ENCODE measurements around the gene DOCK4. TPM values are rescaled to one million over a fixed set of nuclear protein-coding genes. Genes with fewer than 3 reads are reported as not detected.

Gene DOCK4
- total RNA-seq, 1 donor: 31.8 TPM

- Histone ChIP-seq H3K27ac (ENCODE audit: low read depth, low read length) (no peak overlapping the region), H3K79me2 (ENCODE audit: insufficient read depth, low read length) (peaks cover 63% of the 10 kb centered on the region), H3K27me3 (ENCODE audit: insufficient read depth, low read length) (no peaks in the 10 kb centered on the region), H3K4me3 (ENCODE audit: insufficient read depth, low read length) (no peak overlapping the region), H3K36me3 (ENCODE audit: insufficient read depth, low read length) (no peaks in the 10 kb centered on the region), H3K4me2 (ENCODE audit: insufficient read depth, low read length) (no peak overlapping the region), H3K9me3 (ENCODE audit: low read depth, low read length) (no peaks in the 10 kb centered on the region), H2AFZ (ENCODE audit: low read length) (no peak overlapping the region), H3K4me1 (ENCODE audit: insufficient read depth, low read length) (no peaks in the 10 kb centered on the region), H4K20me1 (ENCODE audit: insufficient read depth, low read length) (peaks cover 4% of the 10 kb centered on the region)
- TF ChIP-seq CTCF (IDR thresholded peaks at IDR 0.05; ENCODE audit: extremely low read depth, low read depth, low read length): no peak
- DNase-seq (ENCODE audit: insufficient read length, low spot score, missing footprints): no peak
These were observed 69.8 kb downstream of the DOCK4 start for GRCh38 chr7:112136271-112137008.

- TF ChIP-seq CTCF (IDR thresholded peaks at IDR 0.05; ENCODE audit: extremely low read depth, low read depth, low read length): no peak
- peaks cover 60% of the 10 kb centered on the region for H3K79me2 ChIP-seq (ENCODE audit: insufficient read depth, low read length)
- H2AFZ ChIP-seq (ENCODE audit: low read length): no peak overlapping the region
- no peak overlapping the region for H3K4me2 ChIP-seq (ENCODE audit: insufficient read depth, low read length)
- H3K27ac ChIP-seq (ENCODE audit: low read depth, low read length): no peak overlapping the region
- DNase-seq (ENCODE audit: insufficient read length, low spot score, missing footprints): no peak
- H3K36me3 ChIP-seq (ENCODE audit: insufficient read depth, low read length): no peaks in the 10 kb centered on the region
- no peaks in the 10 kb centered on the region for H3K27me3 ChIP-seq (ENCODE audit: insufficient read depth, low read length)
- no peaks in the 10 kb centered on the region for H3K9me3 ChIP-seq (ENCODE audit: low read depth, low read length)
- H4K20me1 ChIP-seq (ENCODE audit: insufficient read depth, low read length): peaks cover 4% of the 10 kb centered on the region
- H3K4me1 ChIP-seq (ENCODE audit: insufficient read depth, low read length): no peaks in the 10 kb centered on the region
- no peak overlapping the region for H3K4me3 ChIP-seq (ENCODE audit: insufficient read depth, low read length)
These were observed 70.4 kb downstream of the DOCK4 start for GRCh38 chr7:112135815-112136214.

- Histone ChIP-seq H3K4me1 (ENCODE audit: insufficient read depth, low read length) (no peaks in the 10 kb centered on the region), H3K27ac (ENCODE audit: low read depth, low read length) (no peak overlapping the region), H3K4me2 (ENCODE audit: insufficient read depth, low read length) (no peak overlapping the region), H4K20me1 (ENCODE audit: insufficient read depth, low read length) (peaks cover 4% of the 10 kb centered on the region), H3K9me3 (ENCODE audit: low read depth, low read length) (no peaks in the 10 kb centered on the region), H3K27me3 (ENCODE audit: insufficient read depth, low read length) (no peaks in the 10 kb centered on the region), H3K36me3 (ENCODE audit: insufficient read depth, low read length) (no peaks in the 10 kb centered on the region), H3K4me3 (ENCODE audit: insufficient read depth, low read length) (no peak overlapping the region), H3K79me2 (ENCODE audit: insufficient read depth, low read length) (peaks cover 55% of the 10 kb centered on the region), H2AFZ (ENCODE audit: low read length) (no peak overlapping the region)
- TF ChIP-seq CTCF (IDR thresholded peaks at IDR 0.05; ENCODE audit: extremely low read depth, low read depth, low read length): no peak
- DNase-seq (ENCODE audit: insufficient read length, low spot score, missing footprints): no peak
These were observed 72.2 kb downstream of the DOCK4 start for GRCh38 chr7:112134039-112134438.

- peaks cover 47% of the 10 kb centered on the region for H3K79me2 ChIP-seq (ENCODE audit: insufficient read depth, low read length)
- H3K4me3 ChIP-seq (ENCODE audit: insufficient read depth, low read length): no peak overlapping the region
- H3K36me3 ChIP-seq (ENCODE audit: insufficient read depth, low read length): no peaks in the 10 kb centered on the region
- no peak for TF ChIP-seq CTCF (IDR thresholded peaks at IDR 0.05; ENCODE audit: extremely low read depth, low read depth, low read length)
- H4K20me1 ChIP-seq (ENCODE audit: insufficient read depth, low read length): peaks cover 4% of the 10 kb centered on the region
- DNase-seq (ENCODE audit: insufficient read length, low spot score, missing footprints): no peak
- H3K4me1 ChIP-seq (ENCODE audit: insufficient read depth, low read length): no peaks in the 10 kb centered on the region
- no peak overlapping the region for H2AFZ ChIP-seq (ENCODE audit: low read length)
- no peaks in the 10 kb centered on the region for H3K9me3 ChIP-seq (ENCODE audit: low read depth, low read length)
- no peaks in the 10 kb centered on the region for H3K27me3 ChIP-seq (ENCODE audit: insufficient read depth, low read length)
- H3K27ac ChIP-seq (ENCODE audit: low read depth, low read length): no peak overlapping the region
- H3K4me2 ChIP-seq (ENCODE audit: insufficient read depth, low read length): no peak overlapping the region
These were observed 72.9 kb downstream of the DOCK4 start for GRCh38 chr7:112133328-112133727.
